Hepatocyte (in vitro differentiated cells): Measurements from ENCODE around the gene SNCB. TPM values are rescaled to one million over a fixed set of nuclear protein-coding genes. Genes with fewer than 3 reads are reported as not detected.

Experiments
- DNase-seq: peaks from one replicate; pipeline ENCODE4 v3.0.0-alpha.2; 2016; ENCODE audit warnings: low spot score
- H2AFZ ChIP-seq: fragments of 200-600 bp; sonication (generic); 2 replicates; pipeline ENCODE4 v1.6.0; 2016; ENCODE audit warnings: antibody characterized with exemption, mild to moderate bottlenecking
- H3K27ac ChIP-seq: fragments of 200-600 bp; sonication (generic); 2 replicates; pipeline ENCODE4 v1.5.1; 2016; ENCODE audit warnings: mild to moderate bottlenecking
- H3K27me3 ChIP-seq: fragments of 200-600 bp; sonication (generic); 2 replicates; pipeline ENCODE4 v1.6.1; 2016
- H3K36me3 ChIP-seq: fragments of 200-600 bp; sonication (generic); replicated peaks from 2 replicates; pipeline ENCODE4 v1.5.1; 2016; ENCODE audit warnings: low read depth; ENCODE audit not compliant: insufficient read depth
- H3K4me1 ChIP-seq: fragments of 200-600 bp; sonication (generic); 2 replicates; pipeline ENCODE4 v1.5.1; 2016; ENCODE audit warnings: mild to moderate bottlenecking, moderate library complexity; ENCODE audit not compliant: insufficient read depth
- H3K4me2 ChIP-seq: fragments of 200-600 bp; sonication (generic); 2 replicates; pipeline ENCODE4 v1.6.0; 2016
- H3K4me3 ChIP-seq: fragments of 200-600 bp; sonication (generic); 2 replicates; pipeline ENCODE4 v1.5.1; 2016; ENCODE audit warnings: mild to moderate bottlenecking
- H3K79me2 ChIP-seq: fragments of 200-600 bp; sonication (generic); 2 replicates; pipeline ENCODE4 v1.6.0; 2017; ENCODE audit warnings: mild to moderate bottlenecking
- H3K9me2 ChIP-seq: fragments of 200-600 bp; sonication (generic); replicated peaks from 2 replicates; pipeline ENCODE4 v1.6.0; 2017; ENCODE audit warnings: mild to moderate bottlenecking; ENCODE audit not compliant: insufficient read depth
- H3K9me3 ChIP-seq: fragments of 200-600 bp; sonication (generic); 2 replicates; pipeline ENCODE4 v1.5.1; 2016; ENCODE audit warnings: low read depth, mild to moderate bottlenecking
- H4K20me1 ChIP-seq: fragments of 200-600 bp; sonication (generic); 2 replicates; pipeline ENCODE4 v1.6.0; 2016; ENCODE audit warnings: mild to moderate bottlenecking; ENCODE audit not compliant: insufficient read depth, poor library complexity, severe bottlenecking
- EZH2 ChIP-seq: fragments of 200-600 bp; sonication (generic); IDR thresholded peaks from 2 replicates; pipeline ENCODE4 v1.6.1; 2016; ENCODE audit warnings: antibody characterized with exemption, mild to moderate bottlenecking, borderline replicate concordance
- EZH2phosphoT487 ChIP-seq: fragments of 200-600 bp; sonication (generic); IDR thresholded peaks from one replicate; pipeline ENCODE4 v1.6.1; 2018; ENCODE audit warnings: antibody characterized with exemption, mild to moderate bottlenecking, low read depth, moderate library complexity; ENCODE audit not compliant: unreplicated experiment, severe bottlenecking
- WGBS: methylation state at CpG from one replicate; pipeline ENCODE4 v1.1.6; 2016; ENCODE audit warnings: low lambda C conversion rate; ENCODE audit errors: missing lambda C conversion rate; 5-methylcytosine and 5-hydroxymethylcytosine counted together
- polyA plus RNA-seq: library from polyadenylated mRNA; unstranded; fragments of >200 nt; fragmentation: Nextera tagmentation; extraction: Ambion mirVana; gene quantifications from 2 replicates; pipeline ENCODE4 v1.2.1, GENCODE V29; 2016
- total RNA-seq: library from RNA; depleted of rRNA; stranded (reverse); fragments of >200 nt; gene quantifications from 2 replicates; pipeline ENCODE4 v1.2.3, GENCODE V29; 2014
- TF ChIP-seq, protein P1 (sequence below): fragments of 200-600 bp; sonication (generic); IDR thresholded peaks from 2 replicates; pipeline ENCODE4 v1.5.1; 2016; ENCODE audit warnings: antibody characterized with exemption, mild to moderate bottlenecking; ENCODE audit not compliant: poor library complexity

The SNCB gene
- total and polyA plus RNA-seq, 2 experiments from 2014 or later: 0.57 TPM; not detected in 1

DNA sequence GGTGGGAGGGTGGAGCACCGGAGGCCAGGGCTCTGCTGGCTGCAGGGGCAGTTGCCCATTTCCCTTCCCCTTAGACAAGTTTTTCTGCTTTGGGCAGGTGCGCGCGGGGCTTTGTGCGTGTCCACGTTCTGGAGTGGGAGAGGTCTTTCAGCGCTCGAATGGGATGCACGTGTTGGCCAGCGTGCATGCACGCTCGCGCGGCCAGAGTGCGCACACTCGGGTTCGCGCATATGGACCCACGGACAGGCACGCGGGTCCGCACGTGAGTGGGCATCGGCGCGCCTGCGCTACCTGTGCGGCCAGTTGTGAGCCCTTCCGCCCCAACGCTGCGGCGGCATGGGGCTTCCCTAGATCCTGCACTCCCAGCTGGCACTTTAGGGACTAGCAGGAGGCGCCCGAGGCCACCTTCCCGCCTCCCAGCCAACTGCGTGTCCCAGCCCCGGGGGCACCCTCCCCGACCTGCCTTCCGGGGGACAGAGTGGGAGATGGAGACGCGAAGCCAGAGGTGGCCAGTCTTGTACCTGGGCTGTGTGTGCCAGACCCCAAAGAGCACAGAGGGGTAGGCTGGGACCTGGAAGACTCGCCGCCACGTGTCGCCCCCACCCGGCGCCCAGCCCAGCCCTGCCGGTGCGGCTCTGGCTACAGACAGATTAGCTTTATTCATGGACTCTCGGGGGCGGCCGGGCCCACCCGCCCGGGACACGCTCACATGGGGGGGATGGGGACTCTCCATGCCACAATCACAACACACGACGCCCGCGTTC lies 10.6 kb downstream of the SNCB start:
- Histone ChIP-seq H3K9me3 (no peaks in the 10 kb centered on the region), H3K4me1 (no peaks in the 10 kb centered on the region), H3K79me2 (no peaks in the 10 kb centered on the region), H3K4me2 (peak overlapping the region; percentile 53), H4K20me1 (no peaks in the 10 kb centered on the region), H3K27me3 (peaks cover 68% of the 10 kb centered on the region), H3K4me3 (no peak overlapping the region), H3K36me3 (no peaks in the 10 kb centered on the region), H3K9me2 (no peaks in the 10 kb centered on the region), H3K27ac (no peak overlapping the region), H2AFZ (no peak overlapping the region)
- 12% methylated on average over 36 of the region's 59 CpGs for WGBS
- TF ChIP-seq, protein P1, sequence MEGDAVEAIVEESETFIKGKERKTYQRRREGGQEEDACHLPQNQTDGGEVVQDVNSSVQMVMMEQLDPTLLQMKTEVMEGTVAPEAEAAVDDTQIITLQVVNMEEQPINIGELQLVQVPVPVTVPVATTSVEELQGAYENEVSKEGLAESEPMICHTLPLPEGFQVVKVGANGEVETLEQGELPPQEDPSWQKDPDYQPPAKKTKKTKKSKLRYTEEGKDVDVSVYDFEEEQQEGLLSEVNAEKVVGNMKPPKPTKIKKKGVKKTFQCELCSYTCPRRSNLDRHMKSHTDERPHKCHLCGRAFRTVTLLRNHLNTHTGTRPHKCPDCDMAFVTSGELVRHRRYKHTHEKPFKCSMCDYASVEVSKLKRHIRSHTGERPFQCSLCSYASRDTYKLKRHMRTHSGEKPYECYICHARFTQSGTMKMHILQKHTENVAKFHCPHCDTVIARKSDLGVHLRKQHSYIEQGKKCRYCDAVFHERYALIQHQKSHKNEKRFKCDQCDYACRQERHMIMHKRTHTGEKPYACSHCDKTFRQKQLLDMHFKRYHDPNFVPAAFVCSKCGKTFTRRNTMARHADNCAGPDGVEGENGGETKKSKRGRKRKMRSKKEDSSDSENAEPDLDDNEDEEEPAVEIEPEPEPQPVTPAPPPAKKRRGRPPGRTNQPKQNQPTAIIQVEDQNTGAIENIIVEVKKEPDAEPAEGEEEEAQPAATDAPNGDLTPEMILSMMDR: no peak
- TF ChIP-seq EZH2phosphoT487 (no peak), EZH2 (no peak)
- no peak for DNase-seq

DNA sequence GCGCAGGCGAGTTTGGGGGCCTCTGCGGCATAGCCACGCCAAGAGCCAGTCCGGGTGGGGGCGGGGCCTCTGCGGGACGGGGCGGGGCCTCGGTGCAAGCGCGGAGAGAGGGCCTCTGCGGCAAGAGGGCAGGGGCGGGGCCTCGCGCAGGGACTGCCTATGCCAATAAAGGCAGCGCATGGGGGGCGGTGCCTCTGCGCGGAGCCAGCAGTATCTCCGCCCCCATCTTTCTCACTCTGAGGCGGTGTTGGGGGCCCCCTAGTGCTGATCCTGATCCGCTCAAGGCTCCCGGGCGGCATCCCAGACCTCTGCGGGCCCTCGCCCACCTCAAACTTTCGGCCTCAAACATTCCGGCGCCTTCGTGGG lies 11.1 kb downstream of the SNCB start:
- no peaks in the 10 kb centered on the region for H3K4me1 ChIP-seq
- no peak overlapping the region for H3K4me2 ChIP-seq
- peak; percentile 78 for DNase-seq
- no peaks in the 10 kb centered on the region for H3K36me3 ChIP-seq
- no peaks in the 10 kb centered on the region for H3K9me3 ChIP-seq
- no peaks in the 10 kb centered on the region for H4K20me1 ChIP-seq
- no peaks in the 10 kb centered on the region for H3K79me2 ChIP-seq
- 13% methylated on average over 19 of the region's 31 CpGs for WGBS
- no peak overlapping the region for H3K27ac ChIP-seq
- no peak overlapping the region for H2AFZ ChIP-seq
- TF ChIP-seq, protein P1: no peak
- TF ChIP-seq EZH2 (no peak), EZH2phosphoT487 (no peak)
- H3K4me3 ChIP-seq: no peak overlapping the region
- H3K27me3 ChIP-seq: peaks cover 67% of the 10 kb centered on the region
- H3K9me2 ChIP-seq: no peaks in the 10 kb centered on the region

DNA sequence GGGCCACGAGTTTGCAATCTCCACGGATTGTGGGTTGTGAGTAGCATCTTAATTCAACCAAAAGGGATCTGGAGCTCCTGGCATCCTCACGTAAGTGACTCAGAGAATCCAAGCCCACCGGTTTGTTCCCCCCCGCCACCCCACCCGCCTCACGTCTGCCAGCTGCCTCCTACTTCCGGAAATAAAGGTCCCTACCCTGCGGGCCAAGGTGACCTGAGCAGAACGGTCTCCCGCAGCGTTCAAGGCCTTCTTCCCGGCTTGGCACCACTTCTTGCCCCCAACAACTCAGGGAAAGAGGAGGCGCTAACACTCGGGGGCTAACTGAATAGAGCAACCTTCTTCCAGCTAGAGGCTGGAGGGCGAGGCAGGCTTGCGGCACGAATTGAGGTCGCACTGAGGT lies 11.6 kb downstream of the SNCB start:
- H3K4me3 ChIP-seq: no peak overlapping the region

More for the DNA sequence above, 11.6 kb downstream of the SNCB start:
- Histone ChIP-seq H2AFZ (no peak overlapping the region), H3K27ac (no peak overlapping the region), H3K79me2 (no peaks in the 10 kb centered on the region), H3K4me2 (no peak overlapping the region), H3K4me1 (no peaks in the 10 kb centered on the region), H3K36me3 (no peaks in the 10 kb centered on the region), H3K9me3 (no peaks in the 10 kb centered on the region), H4K20me1 (no peaks in the 10 kb centered on the region), H3K9me2 (no peaks in the 10 kb centered on the region), H3K27me3 (peaks cover 64% of the 10 kb centered on the region)
- WGBS: 53% methylated on average over 19 of the region's 19 CpGs
- TF ChIP-seq, protein P1: no peak
- TF ChIP-seq EZH2phosphoT487 (no peak), EZH2 (no peak)
- no peak for DNase-seq
